Activated effector memory CD4-positive, alpha-beta T cell treated with Interleukin-2 at 50 U/mL for 16 hours (primary cell): Measurements from ENCODE around the gene PTTG1.

Source experiments
- DNase-seq: peaks from one replicate; pipeline ENCODE4 v3.0.0-alpha.2; 2020

PTTG1 gene

DNA sequence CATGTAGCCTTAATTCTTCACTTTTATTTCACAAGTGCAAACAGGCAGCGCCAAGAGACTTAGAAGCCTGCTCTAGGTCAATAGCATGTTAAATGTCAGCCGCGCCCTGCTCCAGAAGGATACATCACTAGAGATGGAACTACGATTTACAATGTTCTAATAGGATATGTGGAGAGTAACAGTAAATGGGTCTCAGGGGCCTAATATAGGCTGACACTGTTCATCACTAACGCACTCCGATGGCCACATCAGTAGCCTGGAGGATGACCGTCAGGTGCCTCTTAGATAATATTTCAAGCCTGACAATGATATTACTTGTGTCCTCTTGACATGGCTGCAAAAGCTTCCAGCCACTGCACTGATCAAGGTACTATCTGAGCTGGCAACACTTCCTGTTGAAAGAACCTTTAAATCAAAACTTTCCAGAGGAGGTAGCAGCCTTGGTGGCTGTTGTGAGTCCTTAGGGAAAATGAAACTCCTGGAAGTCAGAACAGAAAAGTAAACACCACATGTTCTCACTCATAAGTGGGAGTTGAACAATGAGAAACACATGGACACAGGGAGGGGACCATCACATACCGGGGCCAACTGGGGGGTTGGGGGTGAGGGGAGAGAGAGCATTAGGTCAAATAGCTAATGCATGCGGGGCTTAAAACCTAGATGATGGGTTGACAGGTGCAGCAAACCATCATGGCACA, 35.0 kb downstream of the PTTG1 start:
- no peak for DNase-seq

DNA sequence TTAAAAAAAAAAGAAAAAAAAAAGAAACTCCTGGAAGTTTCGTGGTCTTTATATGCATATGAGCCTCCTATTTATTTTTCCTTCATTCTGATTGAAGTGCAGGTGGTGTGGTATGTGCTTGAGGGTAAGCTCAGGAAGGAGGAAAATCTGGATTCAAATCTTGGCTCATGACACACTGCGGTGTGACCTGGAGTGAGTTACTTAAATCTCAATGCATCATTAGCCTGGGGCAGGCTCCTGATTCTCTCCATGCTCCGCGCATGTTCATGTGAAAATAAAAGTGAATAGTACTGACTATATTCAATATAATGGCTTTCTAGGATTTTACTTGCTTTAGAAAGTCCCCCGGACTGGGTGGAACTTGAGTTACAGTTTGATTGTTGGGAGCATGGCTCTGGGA, 35.6 kb downstream of the PTTG1 start:
- no peak for DNase-seq

DNA sequence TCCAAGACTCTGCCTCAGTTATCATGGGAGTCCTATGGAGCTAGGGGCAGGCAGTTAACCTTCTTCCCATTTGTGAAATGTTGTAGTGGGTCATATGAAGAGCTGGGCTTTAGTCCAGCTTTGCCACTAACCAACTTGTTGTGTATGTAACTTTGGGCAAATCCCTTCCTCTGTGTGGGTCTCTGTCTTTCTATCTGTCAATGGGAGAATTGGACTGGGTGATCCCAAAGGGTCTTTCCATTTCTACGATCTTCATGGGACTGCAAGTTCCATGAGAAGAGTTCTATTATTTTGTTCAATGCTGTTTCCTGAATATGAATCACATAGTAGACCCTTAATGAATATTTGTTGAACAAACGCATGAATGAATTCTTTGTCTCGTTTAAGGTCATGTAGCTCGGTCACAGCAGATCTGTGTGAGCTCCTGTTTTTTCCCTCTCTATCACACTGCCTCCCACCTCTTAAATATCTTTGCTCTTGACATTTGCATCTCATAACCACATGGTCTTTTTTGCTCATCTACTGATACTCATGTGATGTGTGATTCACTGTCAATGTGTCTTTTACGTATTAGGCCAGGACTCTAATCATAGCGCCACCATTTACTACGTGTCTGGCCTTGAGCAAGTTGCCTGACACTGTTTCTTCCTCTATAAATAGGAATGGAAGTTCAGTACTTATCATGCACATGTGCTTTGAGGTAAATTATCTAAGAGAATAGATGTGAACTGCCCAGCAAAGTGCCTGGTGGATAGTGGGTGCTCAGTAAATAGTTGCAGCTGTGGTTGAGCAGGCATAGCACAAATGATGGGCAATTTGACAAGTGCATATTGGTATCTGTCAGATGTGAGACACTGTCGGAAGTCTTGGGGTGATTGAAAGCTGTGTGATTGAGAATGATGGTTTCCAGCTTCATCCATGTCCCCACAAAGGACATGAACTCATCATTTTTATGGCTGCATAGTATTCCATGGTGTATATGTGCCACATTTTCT, 37.4 kb downstream of the PTTG1 start:
- no peak for DNase-seq

DNA sequence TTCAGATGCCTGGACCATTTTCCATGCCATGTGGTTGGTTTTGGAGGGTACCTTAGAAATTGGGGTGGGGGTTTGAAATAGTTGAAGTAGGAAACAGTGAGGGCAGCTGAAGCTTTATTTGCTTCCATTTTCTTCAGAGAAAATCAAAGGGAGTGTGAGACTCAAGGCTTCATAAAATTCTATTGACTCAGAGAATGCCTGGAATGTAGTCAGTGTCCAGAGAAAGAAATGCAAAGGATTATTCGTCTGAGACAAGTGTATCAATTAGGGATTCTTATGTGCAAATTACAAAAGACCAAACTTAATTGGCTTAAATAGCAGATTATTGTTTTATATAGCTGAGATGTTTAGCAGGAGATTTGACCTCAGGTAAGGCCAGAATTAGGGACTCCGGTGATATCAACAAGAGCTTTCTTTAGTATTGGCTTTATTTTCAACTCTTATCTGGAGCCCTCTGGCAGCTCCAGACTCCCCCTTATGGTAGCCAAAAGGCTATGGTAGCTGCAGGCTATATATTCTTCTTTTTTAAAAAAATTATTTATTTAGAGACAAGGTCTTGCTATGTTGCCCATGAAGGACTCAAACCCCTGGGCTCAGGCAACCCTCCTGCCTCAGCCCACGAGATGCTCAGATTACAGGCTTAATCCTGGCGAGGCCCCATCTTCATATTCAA, 38.9 kb downstream of the PTTG1 start:
- DNase-seq = no peak

DNA sequence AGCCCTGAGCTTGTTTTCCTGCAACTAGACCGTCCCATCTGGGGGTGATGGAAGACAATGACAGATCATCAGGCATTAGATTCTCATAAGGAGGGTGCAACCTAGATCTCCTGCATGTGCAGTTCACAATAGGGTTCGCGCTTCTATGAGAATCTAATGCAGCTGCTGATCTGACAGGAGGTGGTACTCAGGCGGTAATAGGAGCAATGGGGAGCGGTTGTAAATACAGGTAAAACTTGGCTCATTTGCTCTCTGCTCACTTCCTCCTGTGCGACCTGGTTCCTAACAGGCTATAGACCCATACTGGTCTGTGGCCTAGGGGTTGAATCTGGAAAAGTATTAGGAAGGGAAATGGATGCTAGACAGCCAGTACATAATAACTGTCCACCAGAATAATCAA, 39.7 kb downstream of the PTTG1 start:
- no peak for DNase-seq

DNA sequence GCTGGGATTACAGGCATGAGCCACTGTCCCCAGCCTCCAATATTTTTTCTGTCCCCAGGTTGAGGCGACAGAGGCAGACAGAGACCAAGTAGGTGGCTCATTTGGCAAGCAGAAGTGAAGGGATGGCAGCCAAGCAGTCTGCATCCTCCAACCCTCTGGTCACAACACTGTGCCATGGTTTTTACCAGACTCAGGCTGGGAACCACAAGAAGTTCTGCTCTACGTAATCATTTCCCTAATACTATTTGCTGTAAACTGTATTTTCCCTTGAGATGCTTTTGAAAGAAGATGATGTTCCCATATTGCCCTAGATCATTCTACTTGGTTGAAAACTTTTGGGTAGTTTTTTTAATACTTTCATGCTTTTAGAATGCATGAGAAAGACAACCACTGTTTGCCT, 40.5 kb downstream of the PTTG1 start:
- no peak for DNase-seq

DNA sequence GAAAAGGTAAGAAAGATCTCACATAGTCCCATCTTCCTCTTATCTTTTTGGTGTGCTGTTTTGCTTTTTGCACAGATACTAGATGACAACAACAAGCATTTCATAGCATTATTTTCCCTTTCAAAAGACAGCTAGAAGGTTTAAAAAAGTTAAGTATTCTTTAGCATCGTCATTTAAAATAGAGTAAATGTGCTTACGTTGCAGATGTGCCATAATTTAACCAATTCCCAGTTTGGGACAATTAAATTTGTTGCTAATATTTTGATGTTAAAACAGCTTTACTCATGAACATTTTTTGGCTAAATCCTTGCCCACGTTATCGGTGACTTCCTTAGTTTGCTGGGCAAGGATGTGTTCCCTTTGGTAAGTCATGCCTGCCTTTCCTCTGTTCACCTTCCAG, 41.6 kb downstream of the PTTG1 start:
- no peak for DNase-seq

DNA sequence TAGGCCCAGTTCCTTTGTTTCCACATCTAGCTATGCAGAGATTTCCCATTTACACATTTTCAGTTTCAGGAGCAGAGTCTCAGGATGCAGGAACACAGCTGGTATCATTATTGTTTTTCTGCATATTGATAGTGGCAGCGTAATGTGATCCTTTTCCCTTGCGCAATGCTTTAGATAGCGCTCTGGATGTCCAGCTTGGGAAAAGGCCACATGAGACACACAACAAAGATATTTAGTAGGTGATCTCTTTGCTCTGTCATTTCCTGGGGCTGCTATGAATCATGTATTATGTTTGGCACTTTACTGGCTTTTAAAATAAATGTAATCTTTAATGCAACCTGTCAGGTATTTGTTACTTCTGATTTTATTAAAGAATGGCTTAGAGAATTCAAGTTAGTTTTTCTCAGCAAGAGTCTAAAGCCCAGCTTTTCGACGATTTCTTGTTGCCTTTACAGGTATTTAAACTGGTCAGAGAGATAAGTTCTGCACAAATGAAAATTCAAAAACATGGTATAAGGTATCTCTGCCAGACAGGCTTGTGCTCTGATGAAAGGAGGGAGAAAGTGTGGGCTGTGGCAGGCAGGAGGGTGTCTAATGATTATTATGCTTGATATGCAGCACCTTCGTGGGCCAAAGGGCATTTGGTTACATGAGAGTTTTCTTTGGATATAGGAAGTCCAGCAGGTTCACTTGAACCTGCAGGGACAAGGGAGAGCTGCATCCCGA, 42.2 kb downstream of the PTTG1 start:
- DNase-seq = no peak

DNA sequence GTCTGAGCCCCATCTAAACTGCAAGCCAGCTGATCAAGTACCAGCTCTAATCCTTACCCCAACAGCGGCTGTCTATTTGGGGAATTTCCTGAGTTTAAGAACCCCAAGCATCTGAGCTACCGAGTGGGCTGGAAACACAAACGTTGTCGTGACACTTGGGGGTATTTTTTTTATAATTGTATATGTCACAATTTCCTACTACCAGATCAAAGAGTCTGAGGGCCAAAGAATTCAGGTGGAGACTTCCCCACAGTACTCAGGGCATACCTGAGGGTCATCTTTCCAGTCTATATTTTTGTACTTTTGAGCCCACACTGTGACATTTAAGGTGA, 42.8 kb downstream of the PTTG1 start:
- DNase-seq = no peak

DNA sequence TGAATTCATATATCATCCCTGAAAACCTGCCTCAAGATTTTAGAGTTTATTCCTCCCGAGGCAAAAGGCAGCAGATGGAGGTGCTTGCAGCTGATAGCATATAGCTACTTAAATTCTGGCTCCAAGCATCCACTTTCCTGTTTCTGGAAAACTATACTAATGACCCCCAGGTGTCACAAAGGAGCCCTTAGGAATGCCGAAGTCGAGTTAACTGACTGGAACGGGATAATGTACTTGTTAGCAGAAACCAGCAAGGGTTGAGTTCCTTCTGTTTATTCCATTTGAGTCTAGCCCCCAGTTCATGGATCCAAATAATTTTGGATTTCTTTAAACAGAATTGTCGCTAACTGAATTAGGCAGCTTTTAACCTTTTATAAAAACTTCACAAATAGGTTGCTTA, 44.5 kb downstream of the PTTG1 start:
- no peak for DNase-seq

DNA sequence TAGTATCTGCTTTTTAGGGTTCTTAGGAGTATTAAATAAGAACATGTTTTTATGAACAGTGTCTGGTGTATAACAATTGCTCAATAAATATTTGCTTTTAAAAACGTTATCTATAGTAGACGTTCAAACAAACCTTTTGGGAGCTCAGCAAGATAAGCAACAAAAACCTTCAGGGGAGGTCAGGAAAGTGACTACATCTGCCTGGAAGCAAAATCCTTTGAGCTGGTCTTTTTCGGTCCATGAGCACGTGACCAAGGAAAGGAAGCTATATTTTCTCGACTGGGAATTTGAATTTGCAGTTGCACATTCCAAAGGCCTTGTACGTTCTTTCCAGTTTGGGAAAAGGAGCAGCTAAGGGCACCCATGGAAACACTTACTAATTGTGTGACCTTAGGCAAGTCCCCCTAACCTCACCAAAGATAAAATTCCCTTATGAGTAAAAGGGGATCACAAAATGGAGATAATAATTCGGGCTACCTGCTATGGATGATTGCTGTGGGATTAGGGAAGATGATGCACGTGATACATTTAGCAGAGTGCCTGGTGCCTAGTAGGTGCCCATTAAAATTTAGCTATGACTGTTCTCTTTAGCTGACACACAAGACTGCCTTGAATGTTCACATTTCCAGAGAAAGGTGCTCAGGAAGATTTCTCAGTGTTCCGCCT, 45.4 kb downstream of the PTTG1 start:
- no peak for DNase-seq

DNA sequence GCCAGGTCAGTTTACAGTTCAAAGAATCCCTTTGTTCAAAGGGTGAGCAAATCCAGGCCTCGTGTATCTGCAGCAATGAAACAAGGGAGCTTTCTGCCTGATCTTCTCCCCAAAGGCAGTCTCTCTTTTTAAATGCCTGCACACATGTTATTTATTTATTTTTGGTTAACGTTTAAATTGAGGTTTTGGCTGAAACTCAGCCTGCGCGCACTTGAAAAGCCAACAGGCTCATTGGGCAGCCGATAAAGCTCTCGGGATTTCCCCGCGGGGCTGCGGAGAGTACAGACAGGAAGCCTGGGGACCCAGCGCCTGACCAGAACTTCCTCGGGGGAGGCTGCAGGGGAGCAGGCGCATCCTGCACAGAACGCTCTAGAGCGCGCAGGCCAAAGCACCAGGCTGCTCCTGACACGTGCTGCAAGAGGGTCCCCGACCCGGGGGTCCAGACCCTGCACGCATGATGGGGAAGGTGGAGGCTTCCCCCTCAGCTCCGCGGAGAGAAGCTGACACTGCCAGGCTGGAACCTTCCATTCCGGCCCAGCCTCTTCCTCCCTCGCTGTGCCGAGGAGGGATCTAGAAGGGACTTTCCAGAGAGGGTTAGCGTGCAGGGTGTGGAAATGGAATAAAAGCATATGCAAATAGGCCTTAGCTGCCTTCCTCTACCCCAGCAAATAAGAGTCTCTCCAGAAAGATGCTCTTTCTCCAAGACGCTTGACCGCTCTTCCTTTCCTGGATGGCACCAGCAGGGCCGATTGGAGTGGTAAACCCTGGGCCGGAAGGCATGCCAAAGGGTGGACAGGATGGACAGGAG, 46.1 kb downstream of the PTTG1 start:
- DNase-seq = peak; percentile 66

DNA sequence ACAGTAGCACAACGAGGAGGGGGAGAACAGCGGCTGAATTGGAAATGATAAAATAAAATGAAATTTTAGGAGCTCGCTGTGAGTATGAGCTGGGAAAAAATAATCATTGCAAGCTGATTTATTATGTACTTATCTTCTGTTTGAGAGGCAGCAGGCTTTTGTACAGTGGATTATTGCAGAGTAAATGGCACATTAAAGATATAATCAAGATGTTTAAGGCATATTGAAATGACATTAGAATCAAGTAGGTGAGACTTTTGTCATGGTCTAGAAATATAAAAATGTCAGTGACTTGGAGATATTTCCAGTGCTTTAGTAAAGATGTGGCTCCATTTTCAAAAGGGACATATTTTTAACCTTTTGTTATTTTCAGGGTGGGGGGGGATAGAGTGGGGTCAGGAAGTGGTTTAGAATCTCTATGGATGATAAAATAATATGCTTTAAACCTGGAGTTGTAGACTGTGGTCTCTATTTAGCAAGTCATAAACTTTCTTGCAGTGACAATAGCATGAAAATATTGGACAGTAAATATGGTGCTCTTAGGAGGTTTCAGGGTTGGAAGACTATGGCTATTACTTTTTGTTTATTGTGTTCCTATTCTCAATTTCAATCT, 46.8 kb downstream of the PTTG1 start:
- no peak for DNase-seq

DNA sequence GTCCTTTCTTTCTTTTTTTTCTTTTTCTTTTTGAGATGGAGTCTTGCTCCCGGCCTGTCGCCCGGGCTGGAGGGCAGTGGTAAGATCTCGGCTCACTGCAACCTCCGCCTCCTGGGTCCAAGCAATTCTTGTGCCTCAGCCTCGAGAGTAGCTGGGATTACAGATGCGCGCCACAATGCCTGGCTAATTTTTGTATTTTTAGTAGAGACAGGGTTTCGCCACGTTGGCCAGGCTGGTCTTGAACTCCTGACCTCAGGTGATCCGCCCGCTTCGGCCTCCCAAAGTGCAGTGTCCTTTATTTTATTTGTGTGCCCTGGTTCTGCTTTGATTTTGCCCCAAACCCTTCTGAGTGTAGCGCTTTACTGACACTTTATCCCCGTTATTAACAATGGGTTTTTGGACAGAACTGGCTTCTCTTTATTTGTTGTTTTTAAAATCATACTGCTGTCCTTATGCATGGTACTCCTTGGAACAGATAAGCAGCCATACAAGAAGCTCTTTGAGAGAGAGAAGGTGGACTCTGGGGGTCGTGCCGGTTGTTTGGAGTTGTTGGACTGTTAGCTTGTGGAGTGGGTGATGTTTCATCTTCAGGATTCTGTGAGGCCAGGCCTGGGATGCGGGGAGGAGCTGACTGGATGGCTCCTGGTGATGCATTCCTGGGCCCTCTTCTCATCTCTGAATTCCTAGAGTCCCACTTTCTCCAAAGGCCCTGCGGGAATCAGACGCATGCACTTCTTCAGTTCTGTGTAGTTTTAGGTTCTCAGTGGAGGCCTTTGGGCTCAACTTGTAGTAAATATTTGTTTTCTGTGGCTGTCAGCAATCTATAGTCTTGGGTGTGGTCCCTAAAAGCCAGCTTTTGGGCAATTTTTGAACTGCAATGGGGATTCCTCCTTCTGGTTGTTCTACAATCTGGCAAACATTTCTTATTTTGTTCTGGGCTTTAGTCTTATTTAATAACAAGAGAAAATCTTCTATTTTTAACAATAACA, 47.8 kb downstream of the PTTG1 start:
- no peak for DNase-seq

DNA sequence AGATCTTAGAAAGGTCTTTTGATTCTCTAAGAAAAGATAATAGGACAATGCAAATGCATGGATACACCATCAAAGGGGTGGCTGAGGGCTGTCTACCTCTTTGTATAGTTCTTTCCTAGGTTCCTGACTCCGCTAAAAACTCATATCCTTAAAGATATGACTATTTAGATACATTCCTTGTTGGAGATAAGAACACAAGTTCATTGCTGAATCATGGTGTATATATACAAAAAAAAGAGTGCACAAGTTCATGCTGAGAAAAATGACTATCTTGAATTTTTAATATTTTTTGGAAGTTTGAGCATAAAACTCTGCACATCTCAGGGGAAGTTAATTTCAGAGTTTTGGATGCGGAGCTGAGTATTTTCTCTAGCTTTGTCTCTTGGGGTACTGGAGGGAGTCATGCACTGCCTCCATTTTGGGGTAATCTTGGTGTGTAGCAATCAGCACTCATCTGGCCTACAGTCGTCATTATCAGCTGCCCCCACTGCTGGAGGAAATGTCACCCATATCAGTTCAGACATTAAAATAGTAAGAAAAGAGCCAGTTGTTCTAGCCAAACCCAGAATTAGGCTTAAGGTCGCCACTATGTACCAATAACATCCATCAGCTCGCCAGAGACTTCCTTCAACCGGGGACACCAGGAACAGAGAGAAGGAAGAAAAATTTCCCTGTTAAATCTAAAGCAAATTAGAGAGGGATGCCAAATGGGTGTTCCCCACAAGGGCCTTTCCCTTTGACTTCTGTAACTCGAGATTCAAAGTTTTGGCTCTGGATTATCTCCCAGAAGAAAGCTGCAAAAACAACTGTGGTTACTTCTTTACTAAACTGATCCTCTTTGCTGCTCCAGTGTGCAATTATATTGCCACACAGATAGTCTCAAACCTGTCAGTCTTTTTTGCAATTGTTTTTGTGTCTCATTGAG, 49.0 kb downstream of the PTTG1 start:
- no peak for DNase-seq

DNA sequence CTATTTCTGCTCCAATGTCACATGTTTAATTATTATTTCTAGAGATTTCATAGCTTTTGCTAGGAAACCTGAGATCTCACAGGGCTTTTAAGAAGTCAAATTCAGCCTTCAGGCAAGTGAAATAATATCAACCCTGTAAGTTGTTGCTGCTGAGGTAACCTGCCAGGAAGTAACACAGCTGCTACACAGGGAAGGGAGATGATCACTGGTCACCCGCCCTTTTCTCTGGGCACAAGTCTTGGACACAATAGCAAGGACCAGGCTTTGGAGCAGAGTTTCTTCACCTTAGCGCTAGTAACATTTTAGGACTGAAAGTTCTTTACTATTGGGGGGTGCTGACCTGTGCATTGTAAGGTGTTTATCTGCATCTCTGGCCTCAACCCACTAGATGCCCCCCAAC, 50.1 kb downstream of the PTTG1 start:
- no peak for DNase-seq

DNA sequence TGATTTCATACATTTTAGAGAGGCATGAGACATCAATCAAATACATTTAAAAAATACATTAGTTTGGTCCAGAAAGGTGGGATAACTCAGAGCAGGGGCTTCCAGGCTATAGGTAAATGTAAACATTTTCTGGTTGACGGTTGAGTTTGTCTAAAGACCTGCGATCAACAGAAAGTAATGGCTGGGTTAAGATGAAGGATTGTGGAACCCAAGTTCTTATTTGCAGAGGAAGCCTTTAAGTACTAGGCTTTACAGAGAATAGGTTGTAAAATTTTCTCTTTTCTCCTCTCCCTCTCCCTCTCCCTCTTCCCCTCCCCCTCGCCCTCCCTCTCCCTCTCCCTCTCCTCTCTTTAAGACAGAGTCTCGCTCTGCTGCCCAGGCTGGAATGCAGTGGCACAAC, 50.8 kb downstream of the PTTG1 start:
- DNase-seq = no peak

DNA sequence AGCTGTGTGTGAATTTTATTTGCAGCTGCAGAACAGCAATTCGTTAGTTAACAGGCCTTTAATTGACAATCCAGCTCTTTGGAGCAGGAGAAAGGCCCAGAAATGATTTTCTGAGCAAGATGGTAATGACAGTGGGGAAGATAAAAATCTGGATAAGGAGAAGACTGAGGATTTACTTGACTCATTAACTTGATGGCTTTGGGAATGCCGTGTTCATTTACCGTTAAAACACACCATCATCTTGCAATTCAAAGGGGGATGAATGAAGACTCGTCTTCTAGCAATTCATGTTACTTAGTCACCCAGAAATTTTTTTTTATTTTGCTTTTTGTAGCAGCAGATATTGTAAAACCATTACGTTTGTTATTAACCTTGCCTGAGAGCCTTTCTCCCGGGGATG, 52.0 kb downstream of the PTTG1 start:
- DNase-seq = no peak

DNA sequence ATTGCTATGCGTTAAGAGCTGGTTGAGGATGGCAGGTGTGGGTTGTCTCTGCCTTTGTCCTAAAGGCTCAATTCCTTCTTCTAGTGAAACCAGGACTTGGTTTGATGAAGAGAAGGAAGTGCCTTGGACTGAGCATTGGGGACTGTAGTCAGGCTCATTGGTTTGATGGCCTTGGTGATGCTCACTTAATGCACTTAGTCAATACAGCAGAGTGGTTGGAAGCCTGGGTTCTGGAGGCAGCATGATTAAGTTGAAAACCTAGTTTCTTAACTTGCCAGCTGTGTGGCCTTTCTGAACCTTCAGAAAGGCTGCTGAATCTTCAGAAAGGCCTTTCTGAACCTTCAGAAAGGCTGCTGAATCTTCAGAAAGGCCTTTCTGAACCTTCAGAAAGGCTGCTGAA, 52.4 kb downstream of the PTTG1 start:
- no peak for DNase-seq
